K562 (cell line): Measurements from ENCODE around the gene ATG13. TPM values are rescaled to one million over a fixed set of nuclear protein-coding genes. Genes with fewer than 3 reads are reported as not detected.

Experiments
- ATAC-seq: fragments of 200-7000 bp; cut with Tn5 transposase; 3 replicates; pipeline ENCODE4 v1.9.1; 2020; ENCODE audit warnings: moderate library complexity
- BruUV-seq: library from RNA; stranded (reverse); fragments of 400-500 nt; replicated peaks from 2 replicates; lab custom pipeline; 2021; lab: Mats Ljungman, UMichigan
- CTCF ChIA-PET: fragments of 300-600 bp; formaldehyde crosslinking; extraction: SDS; loops from one replicate; lab custom pipeline; 2021; ENCODE audit warnings: low intra/inter-chr PET ratio; lab: Yijun Ruan, JAX
- POLR2A ChIA-PET: fragments of 300-600, 350-650 bp; sonication (Branson Sonifier 250); formaldehyde crosslinking; extraction: SDS; loops from one replicate; lab custom pipeline; 2021; ENCODE audit warnings: antibody characterized with exemption, inconsistent platforms; lab: Yijun Ruan, JAX
- DNase-seq, 4 experiments: peaks; one replicate each; pipeline versions ENCODE4 v3.0.0 to v3.0.0-alpha.2; 2011 to 2018; ENCODE audit warnings: low spot score in 3 of 4, mixed read lengths in 3 of 4; ENCODE audit errors: extremely low read depth in 1 of 4
- FAIRE-seq: peaks from 2 replicates; lab custom pipeline; 2011; peaks lifted over from hg19 to GRCh38; lab: Jason Lieb, UNC
- H2AFZ ChIP-seq: 2 replicates; pipeline ENCODE4 v1.6.0; 2011; ENCODE audit warnings: low read depth, low read length, control low read depth, inconsistent platforms
- H3K27ac ChIP-seq: fragments of 200-600 bp; 3 replicates; pipeline ENCODE4 v1.8.0; 2011; ENCODE audit warnings: low read depth, mild to moderate bottlenecking, control low read depth, inconsistent platforms, low read length, moderate library complexity, mixed read lengths; ENCODE audit errors: extremely low read depth
- H3K27me3 ChIP-seq, 2 experiments: fragments of 300-600 bp in 1 of 2; 2 replicates in 1 of 2; 3 replicates in 1 of 2; pipeline versions ENCODE4 v1.6.0 to v1.8.0; 2011; ENCODE audit warnings: inconsistent platforms in 2 of 2, low read length in 2 of 2, mild to moderate bottlenecking in 1 of 2, mixed read lengths in 1 of 2, moderate library complexity in 1 of 2; ENCODE audit not compliant: control insufficient read depth in 2 of 2, insufficient read depth in 2 of 2
- H3K36me3 ChIP-seq: fragments of 300-600 bp; 3 replicates; pipeline ENCODE4 v1.8.0; 2011; ENCODE audit warnings: mild to moderate bottlenecking, low read length, inconsistent platforms; ENCODE audit not compliant: control insufficient read depth, insufficient read depth
- H3K4me1 ChIP-seq, 2 experiments: fragments of 200-600 bp in 1 of 2; replicated peaks in 1 of 2; 2 replicates in 1 of 2; 3 replicates in 1 of 2; pipeline versions ENCODE4 v1.5.1 to v1.8.0; 2011; ENCODE audit warnings: inconsistent platforms in 2 of 2, low read length in 2 of 2, mild to moderate bottlenecking in 1 of 2, mixed read lengths in 1 of 2, moderate library complexity in 1 of 2; ENCODE audit not compliant: control insufficient read depth in 2 of 2, insufficient read depth in 2 of 2
- H3K4me2 ChIP-seq: 2 replicates; pipeline ENCODE4 v1.6.1; 2011; ENCODE audit warnings: low read length, control low read depth, inconsistent platforms, mixed read lengths; ENCODE audit not compliant: insufficient read depth
- H3K4me3 ChIP-seq: fragments of 200-600 bp; sonication (generic), shearing (Covaris generic); 2 replicates; pipeline ENCODE4 v1.5.1; 2016; ENCODE audit warnings: control low read depth, inconsistent platforms
- H3K79me2 ChIP-seq: fragments of 200-600 bp; 3 replicates; pipeline ENCODE4 v1.8.0; 2011; ENCODE audit warnings: low read length, inconsistent platforms; ENCODE audit not compliant: control insufficient read depth, insufficient read depth
- H3K9ac ChIP-seq, 2 experiments: 2 replicates each; pipeline versions ENCODE4 v1.6.0 to v1.6.1; 2011; ENCODE audit warnings: low read depth in 2 of 2, low read length in 2 of 2, control low read depth in 1 of 2, inconsistent platforms in 1 of 2, mild to moderate bottlenecking in 1 of 2, mixed read lengths in 1 of 2; ENCODE audit not compliant: insufficient read depth in 1 of 2
- H3K9me1 ChIP-seq: one replicate; pipeline ENCODE4 v1.6.0; 2011; ENCODE audit warnings: inconsistent platforms, mild to moderate bottlenecking, low read length, moderate library complexity; ENCODE audit not compliant: control insufficient read depth, insufficient read depth
- H3K9me3 ChIP-seq: replicated peaks from 2 replicates; pipeline ENCODE4 v1.5.1; 2011; ENCODE audit warnings: low read depth, low read length, inconsistent platforms; ENCODE audit not compliant: control insufficient read depth, insufficient read depth
- H4K20me1 ChIP-seq: replicated peaks from 2 replicates; pipeline ENCODE4 v1.6.1; 2011; ENCODE audit warnings: low read length, inconsistent platforms, mixed read lengths; ENCODE audit not compliant: control insufficient read depth, insufficient read depth
- CREM ChIP-seq: IDR thresholded peaks from 2 replicates; pipeline ENCODE4 v1.6.1; 2014; ENCODE audit warnings: antibody characterized with exemption, low read depth
- DDX20 ChIP-seq: fragments of 450-650 bp; IDR thresholded peaks from 2 replicates; pipeline ENCODE4 v1.6.1; 2016; ENCODE audit warnings: missing genetic modification characterization, low read depth, mild to moderate bottlenecking, missing compliant biosample characterization, moderate library complexity
- EGR1 ChIP-seq: fragments of 450-650 bp; conservative IDR thresholded peaks from 2 replicates; pipeline ENCODE4 v1.6.1; 2017; ENCODE audit warnings: mild to moderate bottlenecking
- ELK1 ChIP-seq: sonication (generic); formaldehyde crosslinking; IDR thresholded peaks from 2 replicates; pipeline ENCODE4 v1.8.1; 2022; ENCODE audit warnings: missing genetic modification reagents
- HNRNPK ChIP-seq: fragments of 200-400 bp; formaldehyde crosslinking; IDR thresholded peaks from one replicate; pipeline ENCODE4 v1.6.1; 2018; ENCODE audit warnings: mild to moderate bottlenecking, low read depth, low read length; ENCODE audit not compliant: poor library complexity, severe bottlenecking
- KAT2B ChIP-seq: IDR thresholded peaks from one replicate; pipeline ENCODE4 v1.6.1; 2012; ENCODE audit warnings: low read depth, mild to moderate bottlenecking, control low read depth, inconsistent platforms, low read length, moderate library complexity
- MEF2A ChIP-seq: IDR thresholded peaks from 2 replicates; pipeline ENCODE4 v1.6.1; 2011; ENCODE audit warnings: low read depth, mild to moderate bottlenecking, low read length, moderate library complexity; ENCODE audit not compliant: control insufficient read depth
- PURB ChIP-seq: sonication (generic); formaldehyde crosslinking; IDR thresholded peaks from 2 replicates; pipeline ENCODE4 v1.9.0; 2021; ENCODE audit warnings: low read depth, mild to moderate bottlenecking, missing genetic modification reagents
- RBFOX2 ChIP-seq: fragments of 200-400 bp; formaldehyde crosslinking; IDR thresholded peaks from 2 replicates; pipeline ENCODE4 v1.6.1; 2017; ENCODE audit warnings: low read depth, mild to moderate bottlenecking, low read length, moderate library complexity
- TBP ChIP-seq: optimal IDR thresholded peaks from 2 replicates; pipeline ENCODE3; 2011; ENCODE audit warnings: low read depth, low read length, improper control_type of control experiment
- TCF3 ChIP-seq: sonication (generic); formaldehyde crosslinking; IDR thresholded peaks from 2 replicates; pipeline ENCODE4 v1.4.0; 2020; ENCODE audit warnings: mild to moderate bottlenecking, missing genetic modification reagents
- ZNF407 ChIP-seq: fragments of 450-650 bp; IDR thresholded peaks from 2 replicates; pipeline ENCODE4 v1.6.1; 2016; ENCODE audit warnings: low read depth
- ZNF695 ChIP-seq: fragments of 450-650 bp; formaldehyde crosslinking; IDR thresholded peaks from 2 replicates; pipeline ENCODE4 v1.4.0; 2020; ENCODE audit warnings: mild to moderate bottlenecking, moderate library complexity
- WGBS: fragments of 100-300 bp; shearing (Covaris generic); methylation state at CpG from one replicate; pipeline ENCODE4 v1.1.6; 2016; ENCODE audit warnings: low coverage, mixed read lengths; ENCODE audit not compliant: insufficient coverage; ENCODE audit errors: missing lambda C conversion rate; 5-methylcytosine and 5-hydroxymethylcytosine counted together
- in situ Hi-C: fragments of 300-500 bp; cut with MboI; formaldehyde crosslinking; loops from 4 replicates; pipeline ENCODE4 v1.15.0; 2018; ENCODE audit warnings: inconsistent platforms, mixed read lengths
- intact Hi-C: fragments of 100-400 bp; cut with micrococcal nuclease; formaldehyde crosslinking; loops from 2 replicates; pipeline ENCODE4 v1.14.2; 2022
- polyA plus RNA-seq, 8 experiments: library from polyadenylated mRNA; depleted of rRNA in 4 of 8; stranded (reverse) in 5 of 8; unstranded in 3 of 8; fragments of >200 nt; fragmentation: Nextera tagmentation in 2 of 8; fragmentation: Illumina TruSeq in 1 of 8; extraction: Ambion mirVana in 2 of 8; extraction: Trizol in 1 of 8; gene quantifications; 2 replicates each; pipeline versions ENCODE4 v1.2.1 to v1.2.3, GENCODE V29; 2011 to 2014; ENCODE audit warnings: inconsistent platforms in 1 of 8, missing spikeins in 1 of 8
- total RNA-seq, 7 experiments: library from RNA; depleted of rRNA in 6 of 7; stranded (reverse); fragments of >200 nt in 6 of 7; fragmentation: Illumina TruSeq in 2 of 7; extraction: Trizol in 2 of 7; gene quantifications; 2 replicates each; pipeline versions ENCODE4 v1.2.1 to v1.2.3, GENCODE V29; 2011 to 2021; ENCODE audit warnings: low replicate concordance in 1 of 7

The ATG13 gene
- total and polyA plus RNA-seq, 9 of the 15 experiments (the other 6 are each of a cell fraction or from before 2014, with no cell fraction given), result 13.1 to 61.5 (median 36.5) TPM

- CTCF ChIA-PET, result no interaction called here
- Histone ChIP-seq H3K4me2 (no peak overlapping the region), H3K27ac (no peak overlapping the region), H3K9me1 (peaks cover 2% of the 10 kb centered on the region), H2AFZ (no peak overlapping the region), H3K27me3 (no peaks in the 10 kb centered on the region), H3K4me1 (no peaks in the 10 kb centered on the region; a peak in 1 of 5 replicates), H4K20me1 (no peaks in the 10 kb centered on the region), H3K9me3 (no peaks in the 10 kb centered on the region), H3K36me3 (peaks cover 44% of the 10 kb centered on the region; the same call in 2 of the 3 replicates), H3K4me3 (no peak overlapping the region), H3K79me2 (no peaks in the 10 kb centered on the region), H3K9ac (no peak overlapping the region)
- DNase-seq (no peak), FAIRE-seq (no peak), ATAC-seq (no peak)
- no TSS peak for BruUV-seq
- intact Hi-C loops, result no loop called here
- in situ Hi-C loops, result no loop called here
- 85% methylated on average over 19 of the region's 22 CpGs for WGBS
- POLR2A ChIA-PET, result interaction anchor here (0.6 to 1.3 kb wide), 2 partner anchors 16 to 100 kb away, joined by 3 to 4 read pairs; no protein-coding TSS in a partner anchor
- TF ChIP-seq CREM (no peak), ZNF695 (CRISPR knock-in tag) (no peak), EGR1 (no peak), DDX20 (tag) (no peak), ELK1 (CRISPR knock-in tag) (no peak), HNRNPK (no peak), ZNF407 (no peak), MEF2A (no peak), PURB (CRISPR knock-in tag) (no peak), TCF3 (no peak), RBFOX2 (no peak), TBP (no peak), KAT2B (no peak)
Observed at GRCh38 chr11:46680815-46681214, 63.5 kb downstream of the ATG13 start.
